Measurements from ENCODE around the gene RALGAPB. TPM values are rescaled to one million over a fixed set of nuclear protein-coding genes. Genes with fewer than 3 reads are reported as not detected.

The RALGAPB gene
- total RNA-seq, 1 donor from 2014 or later = 29.1 TPM

DNA sequence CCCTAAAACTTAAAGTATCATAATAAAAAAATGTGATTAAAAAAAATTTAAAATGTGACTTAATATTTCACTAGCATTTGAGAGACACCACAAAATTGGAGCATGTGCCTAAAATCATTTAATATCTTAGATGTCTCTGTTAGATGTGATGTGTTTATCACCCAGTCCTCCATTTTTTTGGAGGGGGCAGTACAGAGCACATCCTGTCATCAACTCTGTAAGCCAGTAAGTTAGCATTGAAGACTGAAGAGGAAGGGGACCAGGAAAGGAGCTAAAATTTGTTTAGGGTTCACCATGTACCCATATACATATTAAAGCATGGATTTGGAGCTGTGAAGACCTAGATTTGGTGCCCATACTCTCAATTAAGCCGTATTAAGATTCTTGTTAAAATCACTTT is 77.6 kb downstream of the RALGAPB start:
- DNase-seq = no peak

DNA sequence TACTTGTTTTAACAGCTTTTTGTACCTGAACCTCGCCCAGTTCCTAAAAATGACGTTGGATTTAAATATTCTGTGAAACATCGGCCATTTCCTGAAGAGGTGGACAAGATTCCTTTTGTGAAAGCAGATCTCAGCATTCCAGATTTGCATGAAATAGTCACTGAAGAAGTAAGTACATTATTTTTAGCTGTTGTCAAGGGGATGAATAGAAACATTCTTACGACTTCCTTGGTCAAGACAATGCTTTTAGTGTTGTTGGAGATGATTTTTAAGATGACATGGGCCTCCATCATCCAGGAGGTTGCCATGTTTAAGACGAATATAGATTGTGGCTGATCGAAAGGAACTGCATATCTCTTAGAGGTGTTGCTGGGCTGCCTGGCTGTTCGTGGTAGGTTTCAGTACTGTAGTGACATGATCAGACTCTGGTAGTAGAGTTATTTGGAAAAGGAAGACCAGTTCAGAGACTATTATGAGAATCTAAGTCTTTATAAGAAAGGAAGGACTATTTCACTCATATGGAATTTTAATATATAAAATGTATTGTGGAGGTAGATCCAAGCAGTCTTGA is 78.5 kb downstream of the RALGAPB start:
- DNase-seq = peak; percentile 6

DNA sequence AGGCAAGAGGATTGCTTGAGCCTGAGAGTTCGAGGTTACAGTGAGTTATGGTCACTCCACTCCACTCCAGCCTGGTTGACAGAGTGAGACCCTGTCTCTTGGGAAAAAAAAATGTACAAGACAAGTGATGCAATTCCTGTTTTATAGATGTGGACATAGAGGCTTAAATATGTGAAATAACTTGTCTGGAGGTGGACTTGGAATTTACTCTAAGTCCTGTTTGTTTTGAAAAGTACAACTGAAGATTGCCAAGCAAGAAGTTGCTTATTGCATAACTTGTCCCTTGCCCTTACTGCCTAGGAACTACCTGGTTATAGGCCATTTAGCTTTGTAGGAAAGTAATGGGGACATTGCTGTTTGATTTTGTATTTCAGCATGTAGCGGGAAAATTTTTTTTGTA is 82.3 kb downstream of the RALGAPB start:
- DNase-seq = no peak

DNA sequence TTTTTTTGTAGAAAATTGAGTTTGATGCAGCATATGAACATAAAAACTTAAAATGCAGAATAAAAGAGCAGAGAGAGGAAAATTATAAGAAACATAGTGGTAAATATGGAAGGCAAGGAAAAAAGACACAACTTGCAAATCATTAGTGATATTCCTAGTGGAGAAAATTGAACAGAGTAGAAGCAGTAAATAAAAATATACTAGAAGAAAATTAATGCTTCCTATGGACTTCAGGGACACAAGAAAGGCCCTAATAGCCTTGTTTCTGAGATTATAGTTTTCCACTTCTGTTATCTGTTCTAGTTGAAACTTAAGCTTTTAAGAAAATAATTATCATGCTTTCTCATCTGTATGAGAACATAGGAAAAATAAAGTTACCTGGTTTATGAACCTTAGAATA is 82.8 kb downstream of the RALGAPB start:
- no peak for DNase-seq

DNA sequence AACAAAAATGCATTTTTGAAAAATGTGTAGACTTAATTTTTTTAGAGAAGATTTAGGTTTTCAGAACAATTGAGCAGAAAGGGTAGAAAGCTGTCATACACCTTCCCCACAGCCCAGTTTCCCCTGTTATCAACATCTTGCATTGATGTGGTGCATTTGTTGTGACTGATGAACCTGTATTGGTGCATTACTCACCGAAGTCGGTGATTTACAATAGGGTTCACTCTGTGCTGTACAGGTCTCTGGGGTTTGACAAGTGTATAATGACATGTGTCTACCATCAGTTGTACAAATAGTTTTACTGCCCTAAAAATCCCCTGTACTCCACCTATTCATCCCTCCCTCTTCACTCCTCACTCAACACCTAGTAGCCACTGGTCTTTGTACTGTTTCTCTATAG is 84.5 kb downstream of the RALGAPB start:
- no peak for DNase-seq

DNA sequence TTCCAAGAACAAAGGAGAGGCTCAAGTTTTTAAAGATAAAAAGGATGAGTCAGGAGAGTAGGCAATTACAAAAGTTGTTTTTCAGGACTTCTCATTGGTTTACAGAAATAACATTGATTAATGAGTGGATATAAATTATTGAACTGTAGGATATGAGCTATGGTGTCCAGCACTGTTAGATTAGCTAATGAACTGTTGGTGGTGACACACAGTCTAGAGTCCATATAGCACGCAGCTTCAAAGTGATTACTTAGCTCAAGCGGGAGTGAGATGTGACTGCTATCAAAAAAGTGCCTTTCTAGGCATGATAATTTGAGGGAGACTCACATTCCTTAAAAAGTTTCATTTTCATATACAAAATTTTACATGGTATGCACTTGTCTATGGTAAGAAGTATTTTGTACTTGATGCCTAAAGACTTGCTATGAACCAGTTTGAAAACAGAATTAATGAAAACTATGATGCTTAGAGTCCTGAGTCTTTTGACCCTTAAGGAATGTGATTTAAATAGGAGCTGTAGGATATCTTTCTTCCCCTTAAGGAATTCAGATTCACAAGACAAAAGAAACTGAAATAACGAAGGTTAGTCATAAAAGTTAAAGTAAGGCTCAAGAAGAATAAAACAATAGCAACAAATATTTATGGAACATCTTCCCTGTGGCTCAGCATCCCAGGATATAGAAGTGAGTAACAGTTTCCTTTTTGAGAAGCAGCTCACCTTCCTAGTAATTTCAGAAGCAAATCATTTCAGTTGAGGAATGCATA is 86.1 kb downstream of the RALGAPB start:
- peak; percentile 47 for DNase-seq

DNA sequence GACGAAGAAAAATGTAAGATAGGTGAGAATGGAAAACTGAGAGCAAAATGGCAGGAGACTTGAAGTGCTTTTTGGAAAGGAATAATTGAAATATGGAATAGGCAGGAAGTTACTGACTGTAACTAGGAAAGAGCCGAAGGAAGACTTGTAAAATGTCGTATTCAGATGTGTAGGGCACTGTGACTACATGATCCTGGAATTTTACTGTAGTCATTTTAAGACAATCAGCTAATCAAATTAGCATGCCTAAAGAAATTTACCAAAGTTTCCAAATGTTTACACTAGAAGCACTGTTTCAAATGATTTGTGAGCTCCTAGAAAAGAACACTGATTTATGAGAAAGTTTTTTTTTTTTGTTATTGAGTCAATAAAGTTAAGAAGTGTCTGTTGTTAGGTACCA is 87.1 kb downstream of the RALGAPB start:
- no peak for DNase-seq

DNA sequence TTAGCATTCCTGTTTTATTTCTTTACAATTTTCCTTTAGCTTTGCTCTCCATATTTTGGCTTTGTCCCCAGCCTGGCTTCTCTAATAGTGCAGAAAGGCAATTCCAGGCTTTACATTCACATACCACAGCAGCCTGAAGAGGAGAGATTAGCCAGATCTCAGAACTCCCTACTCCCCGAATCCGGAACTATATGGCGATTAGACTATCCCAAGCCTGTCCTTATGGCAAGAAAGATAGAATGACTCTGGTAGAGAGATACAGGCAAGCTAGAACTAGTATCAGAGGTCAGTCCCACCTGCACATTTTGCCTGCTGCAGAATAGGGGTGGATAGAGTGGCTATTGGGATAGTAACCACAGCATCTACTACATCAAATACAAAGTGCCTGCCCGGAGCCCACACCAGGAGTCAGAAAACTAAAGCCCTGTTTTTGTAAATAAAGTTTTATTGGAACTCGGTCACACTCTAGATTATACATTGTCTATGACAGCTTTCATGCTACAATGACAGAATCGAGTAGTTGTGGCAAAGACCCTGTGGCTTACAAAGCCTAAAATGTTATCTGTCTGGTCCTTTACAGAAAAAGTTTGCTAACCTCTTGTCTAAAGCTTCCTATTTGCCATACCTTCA is 91.3 kb downstream of the RALGAPB start:
- no peak for DNase-seq

DNA sequence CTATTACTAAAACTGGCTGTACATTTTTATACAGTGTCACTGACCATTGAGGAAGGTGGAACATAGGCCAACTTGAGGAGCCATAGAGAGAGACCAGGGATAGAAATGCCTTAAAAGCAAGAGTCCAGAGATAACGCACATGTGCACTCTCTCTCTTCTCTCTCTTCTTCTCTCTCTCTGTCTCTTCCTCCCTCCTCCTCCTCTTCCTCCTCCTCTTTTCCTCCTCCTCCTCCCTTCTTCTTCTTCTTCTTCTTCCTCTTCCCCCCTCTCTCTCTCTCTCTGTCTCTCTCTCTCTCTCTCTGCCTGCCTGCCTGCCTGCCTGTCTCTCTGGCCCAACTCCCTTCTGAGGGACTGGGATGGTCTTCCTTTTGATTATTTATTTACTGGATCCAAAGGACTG is 92.0 kb downstream of the RALGAPB start:
- no peak for DNase-seq

DNA sequence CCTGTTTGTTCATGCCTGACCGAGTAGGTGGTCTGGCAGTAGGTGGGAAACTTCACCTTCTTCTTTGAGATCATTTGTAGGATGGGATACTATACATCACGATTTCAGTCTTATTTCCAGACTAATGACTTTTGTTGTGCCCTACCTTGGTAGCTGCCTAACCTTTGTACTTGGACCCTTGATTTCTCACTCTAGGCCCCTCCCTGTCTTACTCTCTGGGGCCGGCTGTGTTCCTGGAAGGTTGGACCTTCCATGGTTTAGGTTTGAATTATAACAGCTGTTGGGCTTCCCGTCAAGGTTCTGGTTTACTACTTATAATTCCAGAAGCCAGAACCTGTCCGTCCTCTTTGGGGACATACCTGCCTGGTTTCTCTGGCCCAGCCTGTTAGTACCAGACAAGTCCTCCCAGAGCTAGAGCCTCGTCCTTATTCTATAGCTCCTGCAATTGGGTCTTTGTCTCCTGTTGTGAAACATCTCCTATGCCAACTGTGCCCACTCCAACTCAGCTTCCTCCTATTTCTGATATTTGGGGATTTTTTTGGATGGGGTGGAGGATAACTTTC is 93.5 kb downstream of the RALGAPB start:
- no peak for DNase-seq

DNA sequence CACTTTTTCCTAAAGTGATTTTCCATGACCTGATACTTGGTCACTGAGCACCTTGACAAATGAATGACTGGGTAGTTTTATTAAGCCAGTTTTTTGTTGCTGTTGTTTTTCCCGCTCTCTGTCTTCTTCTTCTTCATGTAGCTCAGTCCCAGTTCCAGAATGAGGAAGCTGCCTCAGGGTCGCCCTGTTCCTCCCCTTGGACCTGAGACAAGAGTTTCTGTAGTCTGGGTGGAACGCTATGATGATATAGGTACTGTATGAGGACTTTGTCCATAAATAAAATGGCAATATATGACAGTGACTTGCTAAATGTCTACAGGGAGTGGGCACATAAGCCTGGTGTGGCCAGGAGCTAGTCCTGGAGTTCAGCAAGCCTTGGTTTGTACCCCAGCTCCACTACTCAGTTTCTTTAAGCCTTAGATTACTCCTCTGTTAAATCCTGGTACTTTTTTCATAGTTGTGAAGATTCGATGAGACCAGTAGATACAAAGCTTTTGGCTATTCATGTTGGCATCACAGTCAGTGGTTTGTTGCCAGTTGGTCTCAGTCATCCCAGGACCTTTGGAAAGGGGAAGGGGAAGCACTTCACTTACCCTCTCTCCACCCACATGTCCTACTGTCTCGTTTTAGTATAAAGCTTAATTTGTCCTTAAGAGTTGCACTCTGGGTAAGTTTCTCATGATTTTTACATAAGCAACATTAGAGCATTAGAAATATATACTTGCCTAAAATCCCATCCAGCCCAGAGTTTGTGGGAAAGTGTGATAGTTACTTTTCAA is 97.3 kb downstream of the RALGAPB start:
- DNase-seq = no peak

DNA sequence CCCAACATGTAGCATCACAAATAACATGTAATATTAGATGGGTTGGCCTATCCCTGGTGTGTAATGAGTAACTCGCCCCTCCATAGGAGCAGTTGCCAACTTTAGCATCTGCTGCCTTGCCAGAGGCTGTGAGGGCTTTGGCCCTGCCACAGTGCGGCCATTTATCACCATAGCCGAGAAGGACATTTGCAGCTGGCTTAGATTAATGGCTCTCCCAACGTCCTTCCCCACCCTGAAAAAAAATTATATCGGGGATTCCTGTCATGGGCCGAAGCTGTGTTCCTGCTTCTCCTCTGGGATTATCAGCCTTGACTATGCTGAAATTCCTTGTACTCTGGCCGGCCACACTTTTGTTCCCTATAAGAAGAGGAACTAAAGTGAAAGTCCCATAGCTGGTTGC is 100.8 kb downstream of the RALGAPB start:
- DNase-seq = no peak

DNA sequence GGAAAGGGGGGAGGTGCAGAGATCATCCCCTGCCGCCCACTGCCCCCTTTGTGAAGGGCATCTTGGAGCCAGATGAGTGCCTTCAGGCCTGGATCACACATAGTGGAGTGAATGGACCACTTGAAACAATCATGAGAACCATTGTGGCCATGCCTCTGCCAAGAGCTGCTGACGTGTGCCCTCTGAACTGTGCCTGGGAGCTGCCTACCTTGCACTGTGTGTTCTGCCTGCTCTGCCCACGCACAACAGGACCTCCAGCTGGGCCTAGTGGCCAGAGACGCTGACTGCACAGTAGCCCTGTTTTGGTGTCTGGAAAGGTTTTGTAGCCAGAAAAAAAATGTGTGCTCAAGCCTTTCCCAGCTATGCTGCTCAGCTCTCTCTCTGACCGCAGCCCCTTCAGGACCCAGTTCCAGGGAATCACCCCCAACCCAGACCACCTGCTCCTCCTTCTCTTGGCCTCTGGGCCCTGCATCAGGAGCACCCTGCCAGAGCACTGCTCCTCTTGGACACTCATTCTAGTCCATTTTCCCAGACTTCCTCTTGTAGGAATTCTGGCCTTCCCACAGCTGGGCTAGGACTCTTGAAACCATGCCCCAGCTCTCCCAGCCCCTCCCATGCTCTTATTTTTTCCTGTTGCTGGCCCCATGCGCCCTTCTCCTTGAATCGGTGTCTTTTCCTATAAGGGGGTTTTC is 106.7 kb downstream of the RALGAPB start:
- DNase-seq = no peak

DNA sequence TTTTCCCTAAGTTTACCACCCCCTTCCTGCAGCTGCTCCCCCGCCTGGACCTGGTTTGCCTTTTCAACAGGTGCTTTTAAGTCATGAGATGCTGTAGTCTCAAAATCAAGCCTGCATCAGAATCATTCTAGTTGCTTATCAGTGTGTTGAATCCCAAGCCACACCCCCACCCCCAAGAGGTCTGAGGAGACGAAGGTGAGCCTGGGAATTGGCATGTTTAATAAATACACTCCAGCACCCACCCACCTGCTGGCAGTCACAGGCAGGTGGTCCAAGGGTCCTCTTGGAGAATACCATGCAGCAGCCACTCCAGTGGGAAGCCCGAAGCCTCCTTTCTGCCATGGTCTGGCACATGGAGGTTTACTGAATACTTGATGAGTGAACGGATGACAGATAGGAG is 107.3 kb downstream of the RALGAPB start:
- DNase-seq = no peak

DNA sequence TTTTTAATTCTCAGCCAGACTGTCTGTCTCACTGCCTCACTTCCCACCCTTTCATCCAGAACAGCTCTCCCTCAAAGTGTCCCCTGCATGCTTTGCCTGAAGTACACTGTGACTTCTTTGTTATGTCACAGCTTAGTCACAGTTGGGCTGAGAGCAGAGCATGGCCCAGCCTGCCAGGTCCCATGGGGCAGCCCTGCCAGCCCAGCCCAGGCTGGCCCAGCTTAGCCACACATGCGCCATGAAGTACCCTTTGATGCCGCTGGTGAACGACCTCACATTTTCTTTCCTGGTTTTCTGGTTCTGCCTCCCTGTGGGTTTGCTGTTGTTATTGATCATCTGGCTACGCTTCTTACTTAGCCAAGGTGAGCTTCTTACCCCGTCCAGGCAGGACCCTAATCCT is 108.4 kb downstream of the RALGAPB start, which contains the start of gene ADIG:
Gene ADIG (plus strand): TSS at position 185 of the 400 bp plus-strand sequence. CDS start 54 bp downstream, at position 239.
- no peak for DNase-seq

DNA sequence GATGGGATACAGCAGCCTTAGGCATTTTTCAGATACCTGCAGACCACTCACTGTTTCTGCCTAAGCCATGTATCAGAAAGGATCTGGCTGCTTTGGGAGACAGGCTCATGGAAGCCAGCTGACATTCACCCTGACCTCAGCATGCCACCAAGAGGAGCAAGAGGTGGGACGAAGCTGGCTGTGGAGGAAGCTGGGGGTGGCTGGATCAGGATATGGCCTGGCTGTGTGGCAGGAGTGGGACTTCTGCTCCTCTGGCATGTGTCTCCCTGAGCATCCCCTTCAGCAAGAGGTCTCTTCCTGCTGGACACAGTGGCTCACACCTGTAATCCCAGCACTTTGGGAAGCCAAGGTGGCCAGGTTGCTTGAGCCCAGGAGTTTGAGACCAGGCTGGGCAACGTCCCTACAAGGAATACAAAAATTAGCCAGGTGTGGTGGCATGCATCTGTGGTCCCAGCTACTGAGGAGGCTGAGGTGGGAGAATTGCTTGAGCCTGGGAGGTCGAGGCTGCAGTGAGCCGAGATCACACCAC is 109.3 kb downstream of the RALGAPB start:
- no peak for DNase-seq

DNA sequence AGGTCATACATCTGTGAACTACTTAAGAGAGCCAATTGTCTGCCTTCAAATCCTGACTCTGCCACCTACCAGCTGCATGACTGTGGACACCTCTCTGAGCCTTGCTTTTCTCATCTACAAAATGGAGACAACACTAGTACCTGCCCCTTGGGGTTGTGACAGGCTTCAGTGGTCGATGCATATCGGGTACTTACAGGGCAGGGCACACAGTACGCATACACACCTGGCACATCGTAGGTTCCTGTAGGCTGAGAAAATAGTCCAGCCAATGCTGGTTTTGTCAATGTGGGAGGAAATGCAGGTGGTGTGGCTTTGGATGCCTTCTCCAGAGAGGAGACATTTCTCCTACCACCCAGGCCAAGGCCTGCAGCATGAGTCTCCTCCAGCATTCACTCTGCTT is 110.7 kb downstream of the RALGAPB start:
- no peak for DNase-seq

DNA sequence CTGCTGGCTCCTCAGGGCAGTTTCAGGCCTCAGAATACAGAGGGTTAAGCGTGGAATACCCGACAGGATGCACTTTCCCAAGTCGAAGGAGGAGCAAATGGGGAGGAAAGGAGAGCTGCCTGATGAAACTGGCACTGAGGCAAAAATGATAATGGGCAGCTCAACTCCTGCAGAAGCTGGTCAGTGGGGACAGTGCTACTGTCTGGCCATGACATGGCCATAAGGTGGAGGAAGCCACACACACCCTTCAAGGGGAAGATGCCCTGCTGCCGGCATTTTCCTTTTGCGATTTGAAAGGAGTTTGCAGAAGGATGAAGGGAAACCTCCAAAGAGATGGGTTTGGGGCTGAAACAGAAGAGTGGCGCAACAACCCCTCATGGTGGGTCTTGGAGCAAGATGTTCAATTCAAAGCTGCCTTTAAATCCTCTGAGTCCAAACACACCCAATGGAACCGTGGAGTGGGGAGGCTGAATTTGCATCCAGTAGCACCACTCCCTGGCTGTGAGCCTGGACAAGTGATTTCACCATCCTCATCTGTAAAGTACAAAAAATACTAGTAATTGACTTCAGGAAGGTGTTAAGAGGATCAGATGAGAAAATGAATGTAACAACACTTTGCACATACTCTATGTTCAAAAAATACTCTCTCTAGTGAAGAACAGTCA is 111.6 kb downstream of the RALGAPB start:
- DNase-seq = no peak

DNA sequence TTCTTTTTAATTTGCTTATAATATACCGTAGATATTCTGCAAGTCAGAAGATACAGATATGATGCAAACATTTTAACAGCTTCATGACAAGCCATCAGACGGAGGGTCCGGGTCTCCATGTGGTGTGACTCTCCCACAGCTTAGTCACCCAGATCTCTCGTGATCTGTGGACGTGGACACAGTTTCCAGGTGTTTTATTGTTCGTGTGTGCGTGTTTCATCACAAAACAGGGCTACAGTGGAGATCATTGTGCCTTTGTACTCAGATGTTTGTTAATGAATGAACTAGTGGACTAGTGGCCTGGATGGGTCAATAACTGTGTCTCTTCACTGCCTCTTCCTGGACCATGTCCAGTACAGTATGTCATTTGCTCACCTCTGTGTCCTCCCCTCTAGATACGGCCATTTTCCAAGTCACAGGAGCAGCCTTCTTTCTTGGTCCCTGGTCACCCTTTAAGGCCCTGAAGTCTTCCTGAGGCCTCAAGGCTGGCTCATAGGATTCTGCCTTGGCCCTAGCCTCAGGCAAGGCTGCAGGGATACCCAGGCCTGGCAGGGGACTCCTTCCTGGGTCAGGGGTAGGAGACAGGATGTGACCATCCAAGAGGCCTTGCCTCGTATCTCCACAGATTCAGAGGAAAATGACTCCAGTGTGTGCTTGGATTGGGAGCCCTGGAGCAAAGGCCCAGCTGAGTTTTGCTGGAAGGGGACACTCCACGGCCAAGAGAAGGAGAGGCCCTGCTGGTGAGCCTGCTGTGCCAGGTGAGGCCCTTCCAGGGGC is 112.9 kb downstream of the RALGAPB start:
- DNase-seq = no peak

DNA sequence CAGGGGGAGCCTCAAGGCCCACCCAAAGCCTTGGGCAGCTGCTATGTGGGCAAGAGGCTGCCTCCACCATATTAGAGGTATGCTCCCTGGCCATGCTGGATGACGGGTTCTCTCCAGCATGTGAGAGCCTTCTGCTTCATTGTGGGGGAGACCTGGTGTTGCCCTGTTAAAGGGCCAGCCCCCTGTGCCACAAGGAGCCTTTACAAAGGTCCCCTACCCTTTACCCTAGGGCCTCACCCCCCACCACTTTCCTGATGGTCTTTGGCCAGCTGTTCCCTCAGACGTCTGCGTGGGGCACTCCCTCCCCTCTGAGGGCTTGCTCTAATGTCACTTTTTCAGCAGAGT is 113.5 kb downstream of the RALGAPB start:
- no peak for DNase-seq

DNA sequence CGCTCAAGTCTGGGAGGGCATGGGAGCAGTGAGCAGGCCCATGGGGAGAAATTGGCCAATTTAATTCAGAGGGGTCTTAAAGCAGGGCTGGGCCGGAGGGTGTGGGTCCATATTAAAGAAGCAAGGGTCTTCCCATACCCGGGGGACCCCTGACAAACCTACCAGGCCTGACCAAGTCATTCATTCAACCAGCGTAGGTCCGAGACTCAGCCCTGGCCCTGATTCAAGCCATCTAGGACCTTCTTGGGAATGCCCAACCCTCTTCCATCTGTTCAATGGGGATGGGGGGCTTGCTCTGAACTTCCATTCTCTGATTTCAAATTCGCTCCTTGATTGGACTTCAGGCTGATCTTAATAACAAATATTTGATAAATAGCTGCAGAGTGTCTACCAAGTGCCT is 115.7 kb downstream of the RALGAPB start:
- DNase-seq = no peak

Measured in dermis blood vessel endothelial cell (primary cell).